ENCODE measurements around the gene USB1. TPM values are rescaled to one million over a fixed set of nuclear protein-coding genes. Genes with fewer than 3 reads are reported as not detected.

USB1 gene
- total RNA-seq, 4 donors from 2014 or later: 18.2 to 87.1 (median 27.6) TPM

DNA sequence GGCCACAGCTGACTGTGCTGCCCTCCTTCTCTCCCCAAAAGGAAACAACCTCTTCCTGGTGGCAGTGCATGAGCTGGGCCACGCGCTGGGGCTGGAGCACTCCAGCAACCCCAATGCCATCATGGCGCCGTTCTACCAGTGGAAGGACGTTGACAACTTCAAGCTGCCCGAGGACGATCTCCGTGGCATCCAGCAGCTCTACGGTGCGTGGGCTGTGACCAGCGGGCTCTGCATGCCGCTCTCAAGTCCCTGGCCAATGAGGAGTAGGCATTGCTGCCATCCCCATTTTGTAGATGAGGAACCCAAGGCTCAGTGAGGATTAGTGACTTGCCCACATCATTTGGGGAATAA is 39.3 kb downstream of the USB1 start:
- TF ChIP-seq POLR2A (IDR thresholded peaks at IDR 0.05) (no peak), EP300 (IDR thresholded peaks at IDR 0.05) (no peak), POLR2AphosphoS5 (IDR thresholded peaks at IDR 0.05) (no peak)
- TF ChIP-seq, protein P1, sequence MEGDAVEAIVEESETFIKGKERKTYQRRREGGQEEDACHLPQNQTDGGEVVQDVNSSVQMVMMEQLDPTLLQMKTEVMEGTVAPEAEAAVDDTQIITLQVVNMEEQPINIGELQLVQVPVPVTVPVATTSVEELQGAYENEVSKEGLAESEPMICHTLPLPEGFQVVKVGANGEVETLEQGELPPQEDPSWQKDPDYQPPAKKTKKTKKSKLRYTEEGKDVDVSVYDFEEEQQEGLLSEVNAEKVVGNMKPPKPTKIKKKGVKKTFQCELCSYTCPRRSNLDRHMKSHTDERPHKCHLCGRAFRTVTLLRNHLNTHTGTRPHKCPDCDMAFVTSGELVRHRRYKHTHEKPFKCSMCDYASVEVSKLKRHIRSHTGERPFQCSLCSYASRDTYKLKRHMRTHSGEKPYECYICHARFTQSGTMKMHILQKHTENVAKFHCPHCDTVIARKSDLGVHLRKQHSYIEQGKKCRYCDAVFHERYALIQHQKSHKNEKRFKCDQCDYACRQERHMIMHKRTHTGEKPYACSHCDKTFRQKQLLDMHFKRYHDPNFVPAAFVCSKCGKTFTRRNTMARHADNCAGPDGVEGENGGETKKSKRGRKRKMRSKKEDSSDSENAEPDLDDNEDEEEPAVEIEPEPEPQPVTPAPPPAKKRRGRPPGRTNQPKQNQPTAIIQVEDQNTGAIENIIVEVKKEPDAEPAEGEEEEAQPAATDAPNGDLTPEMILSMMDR (IDR thresholded peaks at IDR 0.05): no peak
- 95% methylated on average over 4 of the region's 12 CpGs; no CpG with 5 or more reads in 1 of the 2 donors for WGBS, 2 donors (ENCODE audit: low coverage in 1 of 2)
- Histone ChIP-seq H3K27me3 (no peaks in the 10 kb centered on the region), H3K9me3 (no peaks in the 10 kb centered on the region), H3K27ac (no peak overlapping the region), H3K36me3 (peaks cover 0 to 80% of the 10 kb centered on the region in 2 donors), H3K4me1 (peaks cover 0 to 8% (median 0%) of the 10 kb centered on the region in 3 donors), H3K4me3 (no peak overlapping the region)
- ATAC-seq: no peak

DNA sequence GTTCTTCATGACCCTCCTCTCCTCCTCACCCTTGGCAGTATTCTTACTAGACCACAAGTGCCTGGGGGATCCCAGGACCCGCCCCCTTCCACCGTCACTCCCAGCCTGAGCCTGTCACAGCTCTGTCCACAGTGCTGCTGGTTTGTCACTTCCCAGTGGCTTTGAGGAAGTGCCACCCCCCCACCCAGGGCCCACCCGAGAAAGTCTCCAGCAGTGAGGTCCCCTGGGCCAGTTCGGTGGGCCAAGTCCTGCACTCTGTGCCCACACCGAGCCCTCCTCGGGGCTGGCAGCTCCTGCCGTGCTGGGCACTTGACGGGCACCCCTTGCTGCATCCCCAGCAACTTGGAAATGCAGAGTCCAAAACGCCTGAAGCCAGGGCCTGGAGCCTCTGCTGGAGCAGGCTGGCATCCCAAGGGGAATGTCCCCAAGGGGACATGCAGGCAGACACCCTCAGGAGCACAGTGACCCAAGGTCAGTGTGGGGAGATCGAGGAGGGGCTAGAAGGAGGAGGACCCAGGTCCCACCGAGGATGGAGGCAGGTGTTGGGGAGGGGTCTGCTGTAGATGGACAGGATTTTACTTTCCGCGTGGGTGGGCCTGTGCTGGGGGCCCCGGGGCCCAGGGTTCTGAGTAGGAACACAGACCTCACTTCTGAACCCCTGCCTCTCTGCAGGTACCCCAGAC is 39.9 kb downstream of the USB1 start:
- H3K4me3 ChIP-seq: no peak overlapping the region
- no peaks in the 10 kb centered on the region for H3K9me3 ChIP-seq
- no peak for ATAC-seq
- peaks cover 0 to 80% of the 10 kb centered on the region in 2 donors for H3K36me3 ChIP-seq
- H3K27ac ChIP-seq: no peak overlapping the region
- 80 to 91% methylated on average over 1 to 5 of the region's 14 CpGs for WGBS, 2 donors (ENCODE audit: low coverage in 1 of 2)
- H3K4me1 ChIP-seq: peaks cover 0 to 2% (median 0%) of the 10 kb centered on the region in 3 donors
- TF ChIP-seq, protein P1 (IDR thresholded peaks at IDR 0.05): no peak
- no peak for TF ChIP-seq POLR2A (IDR thresholded peaks at IDR 0.05)
- no peak for TF ChIP-seq EP300 (IDR thresholded peaks at IDR 0.05)
- TF ChIP-seq POLR2AphosphoS5 (IDR thresholded peaks at IDR 0.05): no peak
- H3K27me3 ChIP-seq: no peaks in the 10 kb centered on the region

DNA sequence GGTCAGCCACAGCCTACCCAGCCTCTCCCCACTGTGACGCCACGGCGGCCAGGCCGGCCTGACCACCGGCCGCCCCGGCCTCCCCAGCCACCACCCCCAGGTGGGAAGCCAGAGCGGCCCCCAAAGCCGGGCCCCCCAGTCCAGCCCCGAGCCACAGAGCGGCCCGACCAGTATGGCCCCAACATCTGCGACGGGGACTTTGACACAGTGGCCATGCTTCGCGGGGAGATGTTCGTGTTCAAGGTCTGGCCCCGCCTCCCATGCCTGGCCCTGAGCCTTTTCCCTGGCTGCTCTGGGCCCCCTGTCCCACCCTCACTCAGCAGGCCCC is 40.4 kb downstream of the USB1 start:
- no peaks in the 10 kb centered on the region for H3K4me1 ChIP-seq
- peaks cover 0 to 80% of the 10 kb centered on the region in 2 donors for H3K36me3 ChIP-seq
- no peak overlapping the region for H3K4me3 ChIP-seq
- no peak overlapping the region for H3K27ac ChIP-seq
- H3K27me3 ChIP-seq: no peaks in the 10 kb centered on the region
- WGBS, 2 donors (ENCODE audit: low coverage in 1 of 2): no CpG with 5 or more reads among the region's 18 CpGs
- ATAC-seq: no peak
- TF ChIP-seq POLR2AphosphoS5 (IDR thresholded peaks at IDR 0.05) (no peak), EP300 (IDR thresholded peaks at IDR 0.05) (no peak), POLR2A (IDR thresholded peaks at IDR 0.05) (no peak)
- TF ChIP-seq, protein P1 (IDR thresholded peaks at IDR 0.05): no peak
- H3K9me3 ChIP-seq: no peaks in the 10 kb centered on the region

DNA sequence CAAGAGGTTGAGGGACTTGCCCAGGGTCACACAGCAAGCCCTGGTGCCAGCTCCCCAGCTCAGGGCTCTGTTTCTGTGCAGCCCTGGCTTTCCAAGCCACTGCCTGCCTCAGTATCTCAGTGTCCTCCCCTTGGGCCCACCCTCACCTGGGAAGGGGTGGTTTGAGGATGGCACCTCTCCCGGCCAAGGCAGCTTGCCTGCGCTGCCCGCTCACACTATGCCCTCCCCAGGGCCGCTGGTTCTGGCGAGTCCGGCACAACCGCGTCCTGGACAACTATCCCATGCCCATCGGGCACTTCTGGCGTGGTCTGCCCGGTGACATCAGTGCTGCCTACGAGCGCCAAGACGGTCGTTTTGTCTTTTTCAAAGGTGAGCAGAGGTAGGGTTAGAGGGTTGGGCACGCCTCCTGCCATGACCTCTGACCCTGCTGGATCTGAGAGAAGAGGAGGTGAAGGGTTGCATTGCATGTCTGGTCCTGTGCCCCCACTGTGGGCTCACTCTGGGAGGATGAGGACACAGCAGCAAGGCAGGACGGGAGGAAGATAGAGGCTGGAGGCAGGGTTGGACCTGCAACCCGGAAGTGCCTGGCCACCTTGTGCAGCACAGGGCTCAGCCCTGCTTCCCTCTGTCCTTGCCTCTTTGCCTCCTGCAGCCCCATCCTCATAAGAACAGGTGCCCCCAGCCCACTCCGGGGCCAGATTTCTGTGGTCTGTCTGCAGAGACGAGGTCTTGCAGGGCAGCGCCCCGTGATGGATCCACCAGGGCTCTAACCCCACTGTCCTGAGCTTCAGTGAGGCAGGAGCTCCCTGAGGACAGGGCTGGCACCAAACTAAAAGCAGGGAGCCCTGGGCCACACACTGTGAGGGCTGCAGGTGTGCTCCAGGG is 41.0 kb downstream of the USB1 start:
- no peak for ATAC-seq
- TF ChIP-seq EP300 (IDR thresholded peaks at IDR 0.05): no peak
- TF ChIP-seq POLR2AphosphoS5 (IDR thresholded peaks at IDR 0.05): no peak
- TF ChIP-seq POLR2A (IDR thresholded peaks at IDR 0.05): no peak
- TF ChIP-seq, protein P1 (IDR thresholded peaks at IDR 0.05): no peak
- H3K27ac ChIP-seq: no peak overlapping the region
- no peaks in the 10 kb centered on the region for H3K9me3 ChIP-seq
- no peaks in the 10 kb centered on the region for H3K4me1 ChIP-seq
- peaks cover 0 to 80% of the 10 kb centered on the region in 2 donors for H3K36me3 ChIP-seq
- 91% methylated on average over 8 of the region's 22 CpGs; no CpG with 5 or more reads in 1 of the 2 donors for WGBS, 2 donors (ENCODE audit: low coverage in 1 of 2)
- no peaks in the 10 kb centered on the region for H3K27me3 ChIP-seq
- H3K4me3 ChIP-seq: no peak overlapping the region

All from gastroesophageal sphincter (tissue), 4 donors.